ENCODE results near the gene CYREN.
"Not testable (repeated sequence)": the region's sequence is repeated elsewhere in the genome, so short reads cannot be mapped to it uniquely, and the experiment has no call there.

Gene CYREN

DNA sequence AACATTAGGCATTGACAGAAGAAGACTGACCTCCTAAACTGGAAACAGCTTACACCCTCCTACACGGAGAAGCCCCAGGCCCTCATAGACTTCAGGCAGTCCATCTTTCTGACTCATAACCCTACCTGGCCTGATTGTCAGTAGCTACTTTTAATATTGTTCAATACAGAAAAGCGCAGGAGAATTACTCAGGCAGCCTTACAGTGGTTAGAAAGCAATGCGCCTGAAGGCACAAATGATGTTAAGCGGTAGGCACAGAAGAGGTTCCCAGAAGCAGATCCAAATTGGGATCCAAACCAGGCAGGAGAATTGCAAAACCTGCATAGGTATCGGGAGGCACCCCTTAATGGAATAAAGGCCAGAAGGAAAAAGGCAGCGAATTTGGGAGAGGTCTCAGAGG is 5.4 kb upstream of the CYREN start:
- no peak for DNase-seq

GRCh38 chr7:135174941-135175340 is 4.4 kb upstream of the CYREN start:
- no peak for DNase-seq

- not testable (repeated sequence) for DNase-seq
Observed at GRCh38 chr7:135173916-135174315, 3.4 kb upstream of the CYREN start.

DNA sequence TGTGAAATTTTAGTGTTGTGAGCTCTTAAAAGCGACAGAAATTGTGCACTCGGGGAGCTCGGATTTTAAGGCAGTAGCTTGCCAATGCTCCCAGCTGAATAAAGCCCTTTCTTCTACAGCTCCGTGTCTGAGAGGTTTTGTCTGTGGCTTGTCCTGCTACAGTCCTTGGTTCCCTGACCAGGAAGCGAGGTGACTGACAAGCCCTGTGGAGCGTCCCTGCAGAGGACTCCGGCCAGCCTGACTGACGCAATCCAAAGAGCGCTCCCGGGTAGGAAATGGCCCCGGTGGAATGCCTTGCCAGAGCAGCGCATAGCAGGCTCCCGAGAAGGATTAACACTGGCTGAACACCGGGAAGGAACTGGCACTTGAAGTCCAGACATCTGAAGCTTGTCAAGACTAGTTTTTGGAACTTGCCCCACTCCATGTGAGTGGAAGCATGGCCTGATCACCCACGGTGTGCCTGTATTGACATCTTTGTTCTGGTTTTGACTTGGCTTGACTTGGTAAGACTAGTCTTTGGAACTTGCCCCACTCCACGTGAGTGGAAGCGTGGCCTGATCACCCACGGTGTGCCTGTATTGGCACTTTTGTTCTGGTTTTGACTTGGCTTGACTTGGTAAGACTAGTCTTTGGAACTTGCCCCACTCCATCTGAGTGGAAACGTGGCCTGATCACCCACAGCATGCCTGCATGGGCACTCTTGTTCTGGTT is 1.2 kb upstream of the CYREN start:
- DNase-seq, result peak; percentile 36 to 44

DNA sequence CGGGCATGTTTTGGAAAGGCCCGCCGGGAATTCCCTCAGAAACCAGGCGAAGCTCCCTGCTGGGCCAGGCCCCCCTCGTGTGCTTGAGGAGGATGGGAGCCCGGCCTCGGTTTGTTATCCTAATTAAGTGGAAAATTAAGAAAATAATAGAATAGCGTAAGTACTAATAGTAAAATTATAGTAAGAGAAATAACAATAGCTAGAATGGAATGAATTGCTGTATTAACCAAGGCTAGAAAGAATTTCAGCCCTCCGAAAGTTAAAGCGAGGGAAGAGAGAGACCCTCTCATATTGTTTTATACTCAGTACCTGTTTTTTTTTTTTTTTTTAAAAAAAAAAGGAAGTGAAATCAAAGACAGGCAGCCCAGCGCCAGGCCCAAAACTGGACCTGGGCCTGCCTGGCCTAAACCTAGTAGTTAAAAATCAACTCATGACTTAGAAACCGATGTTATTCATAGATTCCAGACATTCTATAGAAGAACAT is 533 bp upstream of the CYREN start:
- DNase-seq, result not testable (repeated sequence)

DNA sequence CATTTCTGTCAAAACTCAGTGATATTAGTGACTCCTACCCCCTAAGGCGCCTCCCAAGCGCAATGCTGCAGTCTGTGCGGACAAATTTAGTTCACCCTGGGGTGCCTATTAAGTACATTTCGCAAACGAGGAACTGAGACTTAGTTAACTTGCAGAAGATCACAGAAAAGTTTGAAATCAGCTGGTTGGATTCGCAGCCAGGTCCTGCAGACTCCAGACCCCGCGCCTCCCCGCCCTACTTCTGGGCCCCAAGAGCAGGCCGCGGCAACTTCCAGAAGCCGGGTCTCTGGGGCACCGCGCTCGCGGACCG is 588 bp downstream of the CYREN start:
- no peak for DNase-seq

GRCh38 chr7:135169141-135169963 is 1.2 kb downstream of the CYREN start:
- no peak for DNase-seq

DNA sequence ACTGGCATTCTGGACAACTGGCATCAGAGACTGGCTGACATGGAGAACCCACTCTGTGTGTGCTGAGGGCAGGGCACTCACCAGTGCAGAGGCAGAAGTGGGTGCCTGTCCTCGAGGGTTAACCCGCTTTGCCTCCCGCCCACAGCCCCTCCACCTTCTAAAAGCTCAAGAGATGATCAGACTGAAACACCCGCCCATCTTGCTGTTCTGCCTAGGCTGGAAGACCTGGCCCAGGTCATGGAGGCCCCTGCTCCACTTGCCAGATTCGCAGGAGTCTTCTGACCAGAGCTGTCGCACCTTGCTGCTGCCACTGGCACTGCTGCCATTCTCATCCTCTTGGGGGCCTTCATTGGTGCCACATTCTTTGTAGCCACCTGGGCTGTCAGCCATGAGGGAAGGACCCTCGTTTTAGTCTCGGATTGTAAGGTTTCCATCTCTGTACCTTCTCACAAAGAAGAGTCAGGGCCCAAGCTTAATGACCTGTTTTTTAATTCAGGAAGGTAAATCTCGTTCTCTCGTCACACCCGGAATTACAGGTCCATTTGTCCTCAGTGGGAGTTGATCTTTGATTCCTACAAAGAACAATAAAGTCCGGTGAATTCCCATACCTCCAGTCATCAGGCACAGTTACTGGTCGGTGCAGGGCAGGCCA is 1.9 kb downstream of the CYREN start:
- no peak for DNase-seq

DNA sequence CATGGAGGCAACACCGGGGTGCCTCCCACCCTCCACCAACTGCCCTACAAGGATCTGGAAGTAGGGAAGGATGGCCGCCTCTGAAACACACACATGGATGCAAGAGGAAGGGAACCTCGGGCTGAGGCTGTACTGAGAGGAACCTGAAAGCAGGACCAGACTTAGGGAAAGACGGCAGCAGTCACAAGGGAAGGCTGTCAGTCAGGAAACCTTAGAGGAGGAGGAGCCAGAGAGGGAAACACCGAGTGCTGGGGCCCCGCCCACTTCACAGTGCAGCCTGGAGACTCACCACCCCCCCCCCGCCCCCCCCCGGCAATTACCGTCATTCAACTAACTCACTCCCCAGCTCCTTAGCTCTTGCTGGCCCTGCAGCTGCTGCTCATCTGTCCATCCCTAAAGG is 2.5 kb downstream of the CYREN start:
- peak in 1 of 2 donors; percentile 15 for DNase-seq

- DNase-seq, result no peak
Observed at GRCh38 chr7:135167365-135167917, 3.1 kb downstream of the CYREN start.

- no peak for DNase-seq
Observed at GRCh38 chr7:135166338-135166990, 4.0 kb downstream of the CYREN start.

- DNase-seq, result no peak
Observed at GRCh38 chr7:135165862-135166261, 4.6 kb downstream of the CYREN start.

- DNase-seq, result no peak
Observed at GRCh38 chr7:135164357-135165061, 6.0 kb downstream of the CYREN start.

GRCh38 chr7:135162382-135163001 is 8.0 kb downstream of the CYREN start:
- DNase-seq, result no peak

DNA sequence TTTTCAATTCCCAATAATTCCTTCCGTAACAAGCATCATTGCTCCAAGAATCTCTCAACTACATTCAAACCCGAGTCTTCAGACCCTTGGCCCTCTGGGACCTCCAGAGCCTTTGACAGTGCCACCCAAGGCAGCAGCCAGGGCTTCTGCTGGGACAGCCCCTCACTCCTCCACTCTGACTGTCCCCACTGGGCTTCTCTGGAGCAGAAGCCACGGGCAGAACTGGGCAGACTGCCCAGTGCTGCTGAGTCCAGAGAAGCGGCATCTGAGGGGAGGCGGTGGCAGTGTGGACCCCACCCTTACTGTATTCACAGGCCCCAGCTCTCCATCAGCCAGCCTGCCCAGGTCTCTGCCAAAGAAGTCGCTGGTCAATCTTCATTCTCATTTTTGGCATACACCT is 8.8 kb downstream of the CYREN start:
- no peak for DNase-seq

DNA sequence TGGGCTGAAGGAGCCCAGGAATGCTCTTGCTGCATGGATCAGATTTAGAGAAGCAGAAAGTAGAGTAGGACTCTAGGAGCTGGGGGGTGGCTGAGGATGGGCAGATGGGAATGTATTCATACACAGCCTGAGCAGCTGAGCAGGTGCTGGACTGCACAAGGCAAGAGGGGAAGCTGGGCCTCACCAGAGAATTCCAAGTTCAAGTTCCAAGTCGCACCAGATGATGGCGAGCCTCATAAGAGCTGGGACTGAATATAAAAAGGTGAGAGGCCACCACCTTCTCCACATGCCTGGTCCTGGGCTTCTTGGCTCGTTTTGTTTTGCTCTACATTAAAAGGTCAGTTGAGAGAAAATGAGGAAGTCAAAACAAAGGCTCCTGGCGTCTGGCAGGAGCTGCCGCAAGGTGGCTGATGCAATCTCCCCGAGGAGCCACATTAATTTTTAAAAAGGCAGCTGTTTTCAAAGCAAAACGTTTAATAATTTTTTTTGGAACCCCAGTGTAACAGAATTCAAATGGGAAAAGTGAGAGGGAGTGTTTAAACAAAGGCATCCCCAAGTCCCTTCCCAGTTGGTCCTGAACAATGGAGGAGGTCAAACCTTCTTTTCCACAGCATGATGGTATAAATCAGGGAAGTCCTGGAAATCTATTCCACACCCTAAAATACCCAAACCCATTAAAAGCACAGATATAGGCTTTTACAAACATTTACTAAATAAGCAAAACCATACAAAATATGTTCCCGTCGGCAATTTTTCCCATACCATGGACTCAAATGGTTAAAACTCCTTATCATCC is 9.5 kb downstream of the CYREN start:
- no peak for DNase-seq

GRCh38 chr7:135160098-135160857 is 10.2 kb downstream of the CYREN start:
- no peak for DNase-seq

DNA sequence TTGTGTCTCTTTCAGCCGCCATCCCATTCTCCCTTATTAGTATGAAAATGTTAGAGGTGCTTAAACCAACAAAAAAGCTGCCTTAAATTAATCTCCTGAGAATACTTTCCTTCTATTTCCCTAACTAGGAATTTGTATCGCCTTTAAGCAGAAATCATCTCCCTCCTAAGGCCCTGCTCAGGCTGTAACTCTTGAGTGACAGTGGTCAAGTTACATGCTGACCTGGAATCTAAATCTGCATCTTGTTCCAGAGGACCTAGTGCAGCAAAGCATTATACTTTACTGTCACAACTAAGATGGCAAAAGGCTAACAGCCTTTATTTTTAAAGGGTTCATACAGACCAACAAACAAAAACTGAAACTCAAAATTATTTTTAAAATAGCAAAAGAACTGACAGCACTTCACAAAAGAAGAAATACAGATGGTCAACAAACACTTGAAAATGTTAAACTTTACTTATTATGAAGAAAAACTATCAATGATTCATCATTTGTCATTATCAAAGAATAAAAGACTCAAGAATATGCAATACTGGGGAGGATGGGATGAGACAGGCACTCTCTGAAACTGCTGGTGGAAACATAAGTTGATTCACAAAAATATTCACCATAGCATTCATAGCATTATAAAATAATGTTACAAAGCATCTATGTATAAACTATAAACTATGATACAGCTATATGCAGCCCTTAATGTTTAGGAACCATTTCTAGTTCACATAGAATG is 11.0 kb downstream of the CYREN start:
- no peak for DNase-seq

- DNase-seq, result no peak
Observed at GRCh38 chr7:135158874-135159273, 11.6 kb downstream of the CYREN start.
